Measurements from ENCODE around the gene PDGFC. TPM values are rescaled to one million over a fixed set of nuclear protein-coding genes. Genes with fewer than 3 reads are reported as not detected.

Gene PDGFC
- total RNA-seq, 1 donor from 2014 or later, result 47.3 TPM

DNA sequence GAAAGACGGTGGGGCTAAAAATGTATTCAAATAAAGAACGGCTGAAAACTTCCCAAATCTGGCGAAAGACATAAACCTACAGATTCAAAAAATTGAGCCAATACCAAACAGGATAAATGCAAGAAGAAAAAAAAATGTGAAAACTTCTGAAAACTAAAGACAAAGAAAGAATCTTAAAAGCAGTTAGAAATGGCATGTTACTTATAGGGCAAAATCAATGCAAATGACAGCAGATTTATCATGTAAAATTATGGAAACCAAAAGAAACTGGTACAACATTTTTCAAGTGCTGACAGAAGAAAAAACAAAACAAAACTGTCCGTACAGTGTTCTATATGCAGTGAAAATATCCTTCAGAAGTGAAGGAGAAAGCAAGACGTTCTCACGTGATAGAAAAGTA lies 239.0 kb downstream of the PDGFC start:
- DNase-seq, result no peak

DNA sequence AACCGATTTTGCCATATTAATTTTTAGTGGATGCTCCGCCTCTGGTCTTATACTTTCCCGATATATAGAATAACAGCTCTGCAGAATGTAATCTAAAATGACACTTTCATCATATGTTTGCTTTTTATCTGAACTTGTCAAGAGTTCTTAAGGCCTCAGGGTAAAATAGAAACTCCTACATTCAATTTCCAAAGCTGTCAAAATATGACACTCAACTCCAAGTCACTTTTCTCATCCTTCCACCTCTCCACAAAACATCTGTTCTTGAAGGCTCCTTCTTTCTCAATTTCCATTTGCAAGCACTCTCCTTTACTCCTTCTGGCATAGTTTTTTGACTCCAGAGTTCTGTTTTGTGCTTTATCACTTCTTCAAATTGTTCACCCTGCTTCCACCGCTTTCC lies 242.2 kb downstream of the PDGFC start:
- no peak for DNase-seq

DNA sequence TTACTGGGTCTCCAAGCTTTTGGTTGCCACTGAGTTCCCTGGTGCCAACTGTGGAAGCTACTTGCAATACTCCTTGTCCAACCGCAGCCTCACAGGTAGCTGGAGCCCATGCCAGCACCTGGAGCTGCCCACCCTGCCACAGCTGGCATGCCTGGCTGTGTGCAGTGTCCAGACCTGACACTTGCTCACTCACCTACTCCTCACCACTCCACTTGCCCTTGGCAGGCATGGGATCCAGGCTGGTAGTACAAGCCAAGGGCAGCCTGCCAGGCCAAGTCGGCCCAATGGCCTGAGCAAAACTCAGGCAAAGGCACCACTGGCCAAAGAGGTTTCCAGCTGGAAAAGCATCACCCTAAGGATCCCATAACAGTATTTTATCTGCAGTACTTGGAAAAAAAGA lies 246.3 kb downstream of the PDGFC start:
- DNase-seq, result no peak

DNA sequence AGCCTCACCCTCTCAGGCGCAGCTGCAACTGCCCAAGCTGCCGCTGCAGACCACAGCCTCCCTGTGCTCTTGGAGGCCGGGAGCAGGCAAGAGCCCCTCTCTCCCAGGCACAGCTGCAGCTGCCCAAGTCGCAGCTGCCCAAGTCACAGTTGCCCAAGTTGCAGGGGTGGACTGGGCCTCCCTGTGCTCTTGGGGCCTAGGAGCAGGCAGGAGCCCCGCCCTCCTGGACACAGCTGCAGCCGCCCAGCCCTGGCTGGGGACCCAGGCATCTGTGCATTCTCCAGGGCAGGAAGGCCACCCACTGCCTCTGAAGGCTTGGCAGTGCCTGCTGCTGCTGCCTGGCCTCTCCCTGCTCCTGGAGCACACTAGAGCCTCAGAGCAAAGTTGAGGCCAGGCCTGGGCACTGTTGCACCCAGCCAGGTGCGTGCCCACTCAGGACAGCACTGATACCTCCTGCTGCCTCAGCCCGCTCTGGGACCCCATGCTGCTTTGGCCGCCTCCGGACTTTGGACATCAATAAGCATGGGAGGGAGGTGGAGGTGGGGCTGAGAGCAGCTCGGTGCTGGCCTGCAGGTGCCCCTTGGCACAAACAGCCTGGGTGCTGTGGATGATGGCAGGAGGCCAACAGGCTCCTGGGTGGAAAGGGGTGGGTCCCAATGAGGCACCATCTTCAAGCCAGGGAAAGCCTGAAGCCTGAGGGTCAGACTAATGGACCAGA lies 247.5 kb downstream of the PDGFC start:
- DNase-seq, result no peak

DNA sequence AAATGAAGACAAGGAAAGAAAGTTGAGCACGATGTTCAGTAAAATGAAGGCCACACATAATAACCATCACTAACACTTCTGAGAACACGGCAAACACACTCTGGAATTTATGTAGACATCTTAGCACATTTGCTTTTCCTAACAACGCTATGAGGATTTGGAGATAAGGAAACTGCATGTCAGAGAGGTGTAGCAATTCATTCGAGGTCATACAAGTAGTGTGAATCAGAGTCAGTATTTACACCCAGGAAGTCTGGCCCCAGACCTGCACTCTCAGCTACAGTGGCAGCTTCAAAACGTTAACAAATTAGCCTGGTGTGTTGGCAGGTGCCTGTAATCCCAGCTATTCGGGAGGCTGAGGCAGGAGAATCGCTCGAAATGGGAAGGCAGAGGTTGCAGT lies 253.4 kb downstream of the PDGFC start:
- DNase-seq, result no peak

DNA sequence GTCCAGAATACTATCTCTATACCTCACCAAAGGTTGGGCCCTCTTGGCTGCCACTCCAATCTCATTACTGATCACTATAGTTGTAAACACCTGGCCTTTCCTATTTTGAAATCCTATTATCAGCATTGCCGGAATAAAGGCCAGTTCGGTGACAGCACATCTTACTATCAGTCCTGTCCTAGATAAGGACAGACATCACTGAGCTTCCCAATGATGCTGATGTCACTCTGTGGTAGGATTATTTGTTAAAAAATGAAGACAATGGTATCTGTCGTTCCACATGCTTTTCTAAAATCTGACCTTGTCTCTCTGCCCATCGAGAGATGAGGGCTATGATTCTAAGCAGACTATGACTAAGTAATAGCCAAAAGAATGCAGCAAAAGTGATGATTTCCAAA lies 260.4 kb downstream of the PDGFC start:
- DNase-seq, result no peak

Other genes starting within 250 kb of the PDGFC start
- 17.5 and 25.0 TPM in 2 replicates for gene GLRB, start 104.4 kb upstream of the PDGFC start, total RNA-seq
- gene GRIA2, start 248.9 kb upstream of the PDGFC start, total RNA-seq, result not detected in 2 replicates